Right atrium auricular region (tissue), 2 donors: Measurements from ENCODE around the gene THTPA. TPM values are rescaled to one million over a fixed set of nuclear protein-coding genes. Genes with fewer than 3 reads are reported as not detected.

Experiments
- DNase-seq: peaks from one replicate; pipeline ENCODE4 v3.0.0-alpha.2; 2019; ENCODE audit warnings: low spot score
- H3K27ac ChIP-seq, 2 donors: fragments of 200-600 bp; sonication (generic); 1 replicate in 1 of 2; 2 replicates in 1 of 2; pipeline ENCODE4 v1.5.1; 2016 to 2019
- H3K27me3 ChIP-seq, 2 donors: fragments of 200-600 bp; sonication (generic); one replicate each; pipeline versions ENCODE4 v1.5.1 to v1.6.0; 2017 to 2019
- H3K36me3 ChIP-seq: fragments of 200-600 bp; sonication (generic); one replicate; pipeline ENCODE4 v1.5.1; 2016
- H3K4me1 ChIP-seq, 2 donors: fragments of 200-600 bp; sonication (generic); one replicate each; pipeline versions ENCODE4 v1.5.1 to v1.6.0; 2017 to 2019
- H3K4me3 ChIP-seq, 2 donors: fragments of 200-600 bp; sonication (generic); 1 replicate in 1 of 2; 2 replicates in 1 of 2; pipeline ENCODE4 v1.5.1; 2017 to 2019; ENCODE audit warnings: mild to moderate bottlenecking in 1 of 2, moderate library complexity in 1 of 2
- H3K9me3 ChIP-seq, 2 donors: fragments of 200-600 bp; sonication (generic); one replicate each; pipeline ENCODE4 v1.5.1; 2019
- total RNA-seq, 2 donors: library from RNA; depleted of rRNA; stranded (reverse); fragments of >200 nt; gene quantifications; one replicate each; pipeline ENCODE4 v1.1.0, GENCODE V29; 2016
- TF ChIP-seq, protein P1 (sequence below), 2 donors: fragments of 200-600 bp; sonication (generic); IDR thresholded peaks; one replicate each; pipeline ENCODE4 v1.5.1; 2019; ENCODE audit warnings: antibody characterized with exemption in 2 of 2

Gene THTPA
- total RNA-seq, 2 donors from 2014 or later: 22.6 to 27.3 TPM

DNA sequence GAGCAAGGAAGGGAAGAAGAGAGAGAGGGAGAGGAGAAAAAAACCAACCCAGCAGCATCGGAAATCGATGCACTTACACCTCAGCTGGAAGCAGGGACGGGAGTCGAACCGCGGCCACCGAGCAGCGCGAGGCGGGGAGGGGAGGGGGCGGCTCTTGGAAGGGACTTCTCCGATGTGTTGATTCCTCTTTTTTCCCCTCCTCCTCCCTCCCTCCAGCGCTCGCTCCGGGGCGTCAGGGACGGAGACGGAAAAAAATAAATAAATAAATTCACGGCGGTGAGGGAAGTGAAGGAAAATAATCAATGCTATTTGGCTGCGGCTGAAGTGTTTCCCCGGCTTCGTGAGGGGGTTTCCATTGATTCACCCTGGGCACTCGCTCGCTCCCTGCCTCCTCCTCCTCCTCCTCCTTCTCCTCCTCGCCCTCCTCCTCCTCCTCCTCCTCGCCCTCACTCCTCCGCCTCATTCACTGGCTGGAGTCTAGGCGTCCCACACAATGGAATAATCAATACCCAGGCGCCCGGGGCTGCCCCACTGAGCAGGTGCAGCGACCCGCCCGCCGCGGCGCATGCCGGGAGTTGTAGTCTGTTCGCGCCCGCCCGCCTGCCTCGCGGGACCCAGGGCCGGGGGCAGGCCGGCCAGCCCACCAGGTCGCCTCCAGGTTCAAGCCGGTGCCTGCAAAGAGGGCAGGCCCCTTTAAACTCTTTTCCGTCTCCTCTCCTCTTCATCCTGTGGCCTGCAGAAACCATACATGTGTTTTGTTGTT lies 4.6 kb upstream of the THTPA start, which contains the start of gene ZFHX2:
Gene ZFHX2, minus strand, starts transcription at position 500 of the 763 bp plus-strand sequence. CDS start 16,440 bp downstream, outside the sequence.
- Histone ChIP-seq H3K4me1 (peaks cover 0 to 22% of the 10 kb centered on the region in 2 donors), H3K27ac (peak within 1 kb of the TSS; percentile 38 to 49), H3K9me3 (no peaks in the 10 kb centered on the region), H3K36me3 (no peaks in the 10 kb centered on the region), H3K4me3 (peak within 1 kb of the TSS; percentile 55 to 66), H3K27me3 (no peaks in the 10 kb centered on the region)
- DNase-seq: peak; percentile 69
- TF ChIP-seq, protein P1, sequence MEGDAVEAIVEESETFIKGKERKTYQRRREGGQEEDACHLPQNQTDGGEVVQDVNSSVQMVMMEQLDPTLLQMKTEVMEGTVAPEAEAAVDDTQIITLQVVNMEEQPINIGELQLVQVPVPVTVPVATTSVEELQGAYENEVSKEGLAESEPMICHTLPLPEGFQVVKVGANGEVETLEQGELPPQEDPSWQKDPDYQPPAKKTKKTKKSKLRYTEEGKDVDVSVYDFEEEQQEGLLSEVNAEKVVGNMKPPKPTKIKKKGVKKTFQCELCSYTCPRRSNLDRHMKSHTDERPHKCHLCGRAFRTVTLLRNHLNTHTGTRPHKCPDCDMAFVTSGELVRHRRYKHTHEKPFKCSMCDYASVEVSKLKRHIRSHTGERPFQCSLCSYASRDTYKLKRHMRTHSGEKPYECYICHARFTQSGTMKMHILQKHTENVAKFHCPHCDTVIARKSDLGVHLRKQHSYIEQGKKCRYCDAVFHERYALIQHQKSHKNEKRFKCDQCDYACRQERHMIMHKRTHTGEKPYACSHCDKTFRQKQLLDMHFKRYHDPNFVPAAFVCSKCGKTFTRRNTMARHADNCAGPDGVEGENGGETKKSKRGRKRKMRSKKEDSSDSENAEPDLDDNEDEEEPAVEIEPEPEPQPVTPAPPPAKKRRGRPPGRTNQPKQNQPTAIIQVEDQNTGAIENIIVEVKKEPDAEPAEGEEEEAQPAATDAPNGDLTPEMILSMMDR (IDR thresholded peaks at IDR 0.05): no peak

DNA sequence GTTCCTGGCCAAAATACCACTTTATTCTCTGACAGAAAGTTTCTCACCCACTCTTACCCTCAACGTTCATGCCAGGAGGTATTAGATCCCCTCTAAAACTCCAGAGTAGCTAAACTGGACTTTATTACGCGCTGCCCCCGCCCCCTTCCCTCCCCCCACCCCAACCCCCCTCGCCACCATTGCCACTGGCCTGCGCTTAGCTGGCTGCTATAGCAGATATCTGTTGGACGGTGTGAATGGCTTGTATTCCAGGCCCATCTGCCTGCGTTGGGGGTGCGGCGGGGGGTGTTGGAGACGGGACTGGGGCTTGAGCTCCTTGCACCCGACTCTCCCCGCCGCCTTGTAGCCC lies 564 bp upstream of the THTPA start:
- DNase-seq: no peak
- Histone ChIP-seq H3K36me3 (peaks cover 10% of the 10 kb centered on the region), H3K27me3 (no peaks in the 10 kb centered on the region), H3K9me3 (no peaks in the 10 kb centered on the region), H3K4me1 (peaks cover 0 to 29% of the 10 kb centered on the region in 2 donors), H3K4me3 (peak overlapping the region; percentile 73 to 82), H3K27ac (peak overlapping the region; percentile 96 to 98)
- TF ChIP-seq, protein P1 (IDR thresholded peaks at IDR 0.05): no peak

GRCh38 chr14:23556700-23557440 lies 799 bp downstream of the THTPA start:
- DNase-seq: no peak
- no peaks in the 10 kb centered on the region for H3K9me3 ChIP-seq
- H3K27me3 ChIP-seq: no peaks in the 10 kb centered on the region
- TF ChIP-seq, protein P1 (IDR thresholded peaks at IDR 0.05): no peak
- peaks cover 10% of the 10 kb centered on the region for H3K36me3 ChIP-seq
- peak overlapping the region; percentile 96 to 98 for H3K27ac ChIP-seq
- peaks cover 0 to 23% of the 10 kb centered on the region in 2 donors for H3K4me1 ChIP-seq
- peak overlapping the region; percentile 73 to 82 for H3K4me3 ChIP-seq

DNA sequence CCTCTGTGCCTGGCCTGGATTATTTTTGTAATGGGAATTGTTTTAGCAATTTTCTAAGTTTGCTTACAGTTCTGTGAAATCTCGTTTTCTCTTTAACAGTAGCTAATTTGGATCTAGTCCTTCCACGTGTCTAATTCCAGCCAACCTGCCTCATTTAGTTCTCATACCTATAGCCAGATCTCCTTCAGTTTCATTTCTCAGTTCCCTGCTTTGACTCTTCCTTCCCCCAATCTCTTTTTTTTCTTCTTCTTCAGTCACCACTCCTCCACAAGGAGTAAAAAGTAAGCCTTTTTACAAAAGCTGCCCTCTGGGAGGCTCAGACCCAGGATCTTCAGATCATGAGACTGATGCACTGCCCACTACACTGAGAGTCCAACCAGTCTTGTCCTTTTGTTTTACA lies 1.4 kb downstream of the THTPA start:
- Histone ChIP-seq H3K36me3 (peaks cover 10% of the 10 kb centered on the region), H3K9me3 (no peaks in the 10 kb centered on the region), H3K27ac (no peak overlapping the region), H3K27me3 (no peaks in the 10 kb centered on the region), H3K4me3 (no peak overlapping the region), H3K4me1 (peaks cover 0 to 21% of the 10 kb centered on the region in 2 donors)
- no peak for DNase-seq
- TF ChIP-seq, protein P1 (IDR thresholded peaks at IDR 0.05): no peak

- no peak overlapping the region for H3K27ac ChIP-seq
- no peak for DNase-seq
- H3K9me3 ChIP-seq: no peaks in the 10 kb centered on the region
- H3K4me1 ChIP-seq: peaks cover 0 to 21% of the 10 kb centered on the region in 2 donors
- no peaks in the 10 kb centered on the region for H3K27me3 ChIP-seq
- TF ChIP-seq, protein P1 (IDR thresholded peaks at IDR 0.05): no peak
- H3K36me3 ChIP-seq: peaks cover 10% of the 10 kb centered on the region
- no peak overlapping the region for H3K4me3 ChIP-seq
These were observed 1.9 kb downstream of the THTPA start for GRCh38 chr14:23557946-23558345.
